Neutrophil (primary cell): ENCODE data around the gene CABLES2.

ENCODE experiments used
- H3K27ac ChIP-seq: fragments of 200-600 bp; sonication (generic); 2 replicates; pipeline ENCODE4 v1.5.1; 2016; ENCODE audit warnings: mild to moderate bottlenecking, moderate library complexity
- H3K27me3 ChIP-seq: fragments of 200-600 bp; sonication (generic); 2 replicates; pipeline ENCODE4 v1.6.0; 2016; ENCODE audit warnings: mild to moderate bottlenecking
- H3K36me3 ChIP-seq: fragments of 200-600 bp; sonication (generic); 2 replicates; pipeline ENCODE4 v1.5.1; 2017
- H3K4me1 ChIP-seq, 2 experiments: fragments of 200-600 bp in 1 of 2; sonication (generic) in 1 of 2; 1 replicate in 1 of 2; 2 replicates in 1 of 2; pipeline versions ENCODE4 v1.5.1 to v1.6.1; 2013 to 2016; ENCODE audit warnings: low read depth in 1 of 2, low read length in 1 of 2, mild to moderate bottlenecking in 1 of 2, moderate library complexity in 1 of 2; ENCODE audit not compliant: control insufficient read depth in 1 of 2, insufficient read depth in 1 of 2
- H3K4me3 ChIP-seq, 2 experiments: fragments of 200-600 bp in 1 of 2; sonication (generic) in 1 of 2; 1 replicate in 1 of 2; 2 replicates in 1 of 2; pipeline ENCODE4 v1.5.1; 2013 to 2016; ENCODE audit warnings: low read depth in 1 of 2, low read length in 1 of 2, mild to moderate bottlenecking in 1 of 2, moderate library complexity in 1 of 2
- H3K9me3 ChIP-seq: fragments of 200-600 bp; sonication (generic); 2 replicates; pipeline ENCODE4 v1.5.1; 2016
- TF ChIP-seq, protein P1 (sequence below): fragments of 200-600 bp; sonication (generic); IDR thresholded peaks from 2 replicates; pipeline ENCODE4 v1.5.1; 2016; ENCODE audit warnings: antibody characterized with exemption

Gene CABLES2

DNA sequence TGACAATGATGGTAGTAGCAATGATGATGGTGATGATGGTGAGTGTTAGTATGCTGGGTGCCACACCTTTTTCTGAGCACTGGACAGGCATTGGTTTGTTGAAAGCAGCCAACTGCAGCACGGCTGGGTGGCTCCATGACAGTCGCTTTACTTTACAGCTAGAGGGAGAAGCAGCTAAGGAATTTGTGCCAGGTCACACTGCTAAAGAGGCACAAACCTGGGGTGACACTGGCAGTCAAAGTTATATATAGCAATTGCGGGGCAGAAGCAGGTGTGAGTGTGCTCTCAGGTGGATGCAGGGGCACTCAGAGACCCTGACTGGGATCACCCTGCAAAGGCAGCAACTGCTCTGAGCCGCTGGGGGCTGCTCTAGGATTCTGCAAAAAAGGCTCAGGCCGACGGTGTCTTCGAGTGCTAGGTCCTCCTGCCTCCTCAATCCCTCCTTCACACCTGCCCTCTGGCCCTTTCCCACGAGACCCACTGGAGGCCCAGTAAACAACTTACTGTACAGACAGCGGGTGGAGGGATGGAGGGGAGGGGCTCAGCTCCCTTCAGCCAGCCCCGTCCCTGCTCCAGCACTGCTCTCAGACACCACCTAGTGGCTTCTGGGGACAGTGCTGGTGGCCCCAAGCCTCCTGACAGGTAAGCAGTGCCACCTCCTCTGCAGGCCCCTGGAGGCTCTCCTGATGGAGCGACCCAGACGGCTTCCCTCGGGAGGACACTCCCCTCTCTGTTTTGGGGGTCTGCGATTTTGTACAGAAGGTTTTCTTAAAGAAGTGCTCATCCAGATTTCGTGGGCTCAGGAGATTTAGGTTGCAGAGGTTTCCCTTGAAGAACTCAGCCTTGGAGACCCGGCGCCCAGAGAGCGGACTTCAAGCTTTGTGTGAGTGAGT, 24.5 kb downstream of the CABLES2 start:
- TF ChIP-seq, protein P1, sequence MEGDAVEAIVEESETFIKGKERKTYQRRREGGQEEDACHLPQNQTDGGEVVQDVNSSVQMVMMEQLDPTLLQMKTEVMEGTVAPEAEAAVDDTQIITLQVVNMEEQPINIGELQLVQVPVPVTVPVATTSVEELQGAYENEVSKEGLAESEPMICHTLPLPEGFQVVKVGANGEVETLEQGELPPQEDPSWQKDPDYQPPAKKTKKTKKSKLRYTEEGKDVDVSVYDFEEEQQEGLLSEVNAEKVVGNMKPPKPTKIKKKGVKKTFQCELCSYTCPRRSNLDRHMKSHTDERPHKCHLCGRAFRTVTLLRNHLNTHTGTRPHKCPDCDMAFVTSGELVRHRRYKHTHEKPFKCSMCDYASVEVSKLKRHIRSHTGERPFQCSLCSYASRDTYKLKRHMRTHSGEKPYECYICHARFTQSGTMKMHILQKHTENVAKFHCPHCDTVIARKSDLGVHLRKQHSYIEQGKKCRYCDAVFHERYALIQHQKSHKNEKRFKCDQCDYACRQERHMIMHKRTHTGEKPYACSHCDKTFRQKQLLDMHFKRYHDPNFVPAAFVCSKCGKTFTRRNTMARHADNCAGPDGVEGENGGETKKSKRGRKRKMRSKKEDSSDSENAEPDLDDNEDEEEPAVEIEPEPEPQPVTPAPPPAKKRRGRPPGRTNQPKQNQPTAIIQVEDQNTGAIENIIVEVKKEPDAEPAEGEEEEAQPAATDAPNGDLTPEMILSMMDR = peak; percentile 70
- H3K4me1 ChIP-seq = peaks cover 15 to 22% of the 10 kb centered on the region in 2 experiments
- no peaks in the 10 kb centered on the region for H3K27me3 ChIP-seq
- no peaks in the 10 kb centered on the region for H3K9me3 ChIP-seq
- no peak overlapping the region for H3K4me3 ChIP-seq
- H3K27ac ChIP-seq = no peak overlapping the region
- no peaks in the 10 kb centered on the region for H3K36me3 ChIP-seq

DNA sequence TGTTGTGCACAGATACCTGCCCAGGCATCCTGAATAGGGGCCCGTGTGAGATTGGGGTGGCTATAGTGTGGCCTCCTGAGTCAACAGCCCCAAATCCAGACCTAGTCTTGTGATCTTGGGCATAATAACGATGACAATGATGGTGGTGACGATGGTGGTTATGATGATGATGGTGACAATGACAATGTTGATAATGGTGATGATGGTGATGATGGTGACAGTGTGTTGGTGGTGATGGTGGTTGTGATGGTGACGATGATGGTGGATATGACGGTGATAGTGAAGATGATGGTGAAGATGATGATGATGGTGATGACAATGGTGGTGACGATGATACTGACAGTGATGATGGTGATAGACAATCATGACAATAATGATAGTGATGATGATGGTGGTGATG, 25.2 kb downstream of the CABLES2 start:
- TF ChIP-seq, protein P1 = no peak
- Histone ChIP-seq H3K4me1 (peaks cover 10 to 15% of the 10 kb centered on the region in 2 experiments), H3K27ac (no peak overlapping the region)

DNA sequence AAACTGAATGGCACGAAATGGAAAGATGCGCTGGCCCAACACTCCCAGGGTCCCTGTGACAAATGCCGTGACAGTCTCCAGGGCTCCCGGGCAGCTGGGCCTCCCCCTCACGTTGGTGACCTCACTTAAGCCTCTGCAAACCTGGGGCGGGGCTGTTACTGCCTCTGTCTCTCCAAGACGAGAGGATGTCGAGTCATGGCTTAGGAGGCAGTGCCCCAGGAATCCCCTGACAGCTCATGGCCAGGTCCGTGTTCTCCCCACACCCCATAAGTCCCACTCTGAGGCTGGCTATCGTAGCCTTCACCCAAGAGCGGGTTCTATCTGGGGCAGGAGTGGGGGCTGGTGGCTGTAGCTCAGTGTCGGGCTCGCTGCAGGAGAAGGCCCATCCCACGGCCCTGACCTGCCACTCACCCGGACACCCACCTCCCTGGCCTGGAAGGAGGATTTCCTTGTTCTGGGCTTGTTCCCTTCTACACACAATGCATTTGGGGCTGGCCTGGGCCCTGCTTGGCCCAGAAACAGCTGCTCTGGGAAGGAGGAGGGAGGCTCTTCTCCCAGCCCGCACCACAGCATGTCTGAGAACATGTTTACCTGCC, 25.8 kb downstream of the CABLES2 start:
- Histone ChIP-seq H3K27ac (no peak overlapping the region), H3K4me1 (peaks cover 8 to 12% of the 10 kb centered on the region in 2 experiments), H3K4me3 (no peak overlapping the region), H3K9me3 (no peaks in the 10 kb centered on the region), H3K27me3 (no peaks in the 10 kb centered on the region), H3K36me3 (no peaks in the 10 kb centered on the region)
- TF ChIP-seq, protein P1 = no peak

More for the DNA sequence above, 25.2 kb downstream of the CABLES2 start:
- Histone ChIP-seq H3K9me3 (no peaks in the 10 kb centered on the region), H3K36me3 (no peaks in the 10 kb centered on the region), H3K27me3 (no peaks in the 10 kb centered on the region), H3K4me3 (no peak overlapping the region)

DNA sequence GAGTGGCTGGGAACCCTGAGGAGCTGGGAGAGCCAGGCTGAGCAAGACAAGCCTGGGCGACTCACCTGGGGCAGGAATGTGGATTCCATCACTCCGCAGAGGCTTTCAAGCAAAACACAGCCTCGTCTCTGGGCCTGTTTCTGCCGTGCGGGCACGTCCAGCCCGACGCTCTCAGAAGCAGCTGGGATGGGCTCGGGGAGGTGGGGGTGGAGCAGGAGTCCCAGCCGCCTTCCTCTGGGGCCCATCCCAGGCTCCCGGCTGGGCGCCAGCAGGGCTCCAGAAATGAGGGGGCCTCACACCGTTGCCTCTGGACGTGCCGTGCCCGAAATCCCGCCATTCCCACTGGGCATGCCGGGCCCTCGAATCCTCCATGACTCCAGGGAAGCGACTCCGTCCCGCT, 28.9 kb downstream of the CABLES2 start:
- Histone ChIP-seq H3K4me3 (no peak overlapping the region), H3K27me3 (peaks cover 18% of the 10 kb centered on the region), H3K4me1 (no peaks in the 10 kb centered on the region), H3K9me3 (no peaks in the 10 kb centered on the region), H3K36me3 (no peaks in the 10 kb centered on the region), H3K27ac (no peak overlapping the region)
- TF ChIP-seq, protein P1 = no peak

DNA sequence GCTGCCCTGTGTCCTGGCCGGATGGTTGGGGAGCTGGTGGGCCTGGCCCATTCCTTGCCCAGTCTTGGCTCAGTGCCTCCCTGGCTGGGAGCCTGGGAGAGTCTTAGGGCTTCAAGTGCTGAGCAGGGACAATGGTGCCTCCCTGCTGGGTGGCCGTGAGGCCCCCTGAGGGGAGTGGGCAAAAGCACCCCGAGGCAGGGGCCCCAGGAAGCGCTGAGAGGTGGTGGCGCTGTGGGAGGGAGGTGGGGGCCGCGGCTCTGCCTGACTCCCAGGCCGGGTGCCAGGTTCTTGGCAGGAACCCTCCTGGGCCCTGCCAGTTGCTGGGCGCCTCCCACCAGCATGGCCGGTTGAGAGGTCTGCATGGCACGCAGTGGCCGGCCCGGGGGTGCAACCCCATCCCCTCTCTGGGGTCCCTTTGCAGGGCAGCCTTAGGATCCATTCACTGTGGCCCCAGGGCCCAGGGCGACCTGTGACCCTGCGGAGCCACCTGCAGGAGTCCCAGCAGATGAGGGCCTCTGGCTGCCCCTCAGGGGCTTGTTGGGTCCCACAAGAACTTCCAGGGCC, 29.4 kb downstream of the CABLES2 start:
- H3K27ac ChIP-seq = no peak overlapping the region
- peaks cover 19% of the 10 kb centered on the region for H3K27me3 ChIP-seq
- no peak overlapping the region for H3K4me3 ChIP-seq
- TF ChIP-seq, protein P1 = no peak
- H3K9me3 ChIP-seq = no peaks in the 10 kb centered on the region
- no peaks in the 10 kb centered on the region for H3K4me1 ChIP-seq
- H3K36me3 ChIP-seq = no peaks in the 10 kb centered on the region
